PC-9 (cell line): Measurements from ENCODE around the gene MCTP1. TPM values are rescaled to one million over a fixed set of nuclear protein-coding genes. Genes with fewer than 3 reads are reported as not detected.

Source experiments
- BruUV-seq: library from RNA; stranded (reverse); fragments of 400-500 nt; replicated peaks from 2 replicates; lab custom pipeline; 2021; lab: Mats Ljungman, UMichigan
- CTCF ChIA-PET: fragments of 300-600 bp; sonication (Branson Sonifier 250); formaldehyde crosslinking; loops from one replicate; lab custom pipeline; 2022; ENCODE audit warnings: antibody characterized with exemption; lab: Charles Lee
- POLR2A ChIA-PET: fragments of 300-600 bp; sonication (Branson Sonifier 250); formaldehyde crosslinking; loops from one replicate; lab custom pipeline; 2022; ENCODE audit warnings: antibody characterized with exemption; ENCODE audit not compliant: unreplicated experiment; lab: Charles Lee
- DNase-seq, 2 experiments: peaks; one replicate each; pipeline versions ENCODE4 v3.0.0 to v3.0.0-alpha.2; 2015 to 2022; ENCODE audit warnings: mixed read lengths in 1 of 2
- H2AFZ ChIP-seq: fragments of 200-600 bp; sonication (generic); 2 replicates; pipeline ENCODE4 v1.8.1; 2017; ENCODE audit warnings: antibody characterized with exemption
- H3F3A ChIP-seq: fragments of 200-600 bp; sonication (generic); 2 replicates; pipeline ENCODE4 v1.8.1; 2017; ENCODE audit warnings: antibody characterized with exemption, mild to moderate bottlenecking, low read depth; ENCODE audit not compliant: insufficient read depth
- H3K27ac ChIP-seq: fragments of 200-600 bp; sonication (generic); 2 replicates; pipeline ENCODE4 v1.6.1; 2016; ENCODE audit warnings: mixed run types
- H3K27me3 ChIP-seq: fragments of 200-600 bp; sonication (generic); 2 replicates; pipeline ENCODE4 v1.6.1; 2016; ENCODE audit warnings: low read depth, mixed run types; ENCODE audit not compliant: insufficient read depth
- H3K36me3 ChIP-seq: fragments of 200-600 bp; sonication (generic); 2 replicates; pipeline ENCODE4 v1.6.1; 2016; ENCODE audit warnings: low read depth, mixed run types
- H3K4me1 ChIP-seq: fragments of 200-600 bp; sonication (generic); replicated peaks from 2 replicates; pipeline ENCODE4 v1.6.1; 2016; ENCODE audit warnings: mixed run types; ENCODE audit not compliant: insufficient read depth
- H3K4me2 ChIP-seq: fragments of 200-600 bp; sonication (generic); 2 replicates; pipeline ENCODE4 v1.6.1; 2017; ENCODE audit warnings: mixed run types
- H3K4me3 ChIP-seq: fragments of 200-600 bp; sonication (generic); 2 replicates; pipeline ENCODE4 v1.6.1; 2016; ENCODE audit warnings: mixed run types
- H3K79me2 ChIP-seq: fragments of 200-600 bp; sonication (generic); 2 replicates; pipeline ENCODE4 v1.6.1; 2017; ENCODE audit warnings: low read depth, mixed run types
- H3K9me2 ChIP-seq: fragments of 200-600 bp; sonication (generic); 2 replicates; pipeline ENCODE4 v1.8.1; 2017; ENCODE audit warnings: mild to moderate bottlenecking; ENCODE audit not compliant: insufficient read depth
- H3K9me3 ChIP-seq: fragments of 200-600 bp; sonication (generic); 2 replicates; pipeline ENCODE4 v1.8.1; 2016; ENCODE audit warnings: low read depth; ENCODE audit not compliant: insufficient read depth
- H4K20me1 ChIP-seq: fragments of 200-600 bp; sonication (generic); 2 replicates; pipeline ENCODE4 v1.8.1; 2017; ENCODE audit not compliant: insufficient read depth
- EZH2 ChIP-seq: fragments of 200-600 bp; sonication (generic); IDR thresholded peaks from 2 replicates; pipeline ENCODE4 v1.8.0; 2017; ENCODE audit warnings: antibody characterized with exemption, low read depth
- intact Hi-C: fragments of 100-400 bp; cut with micrococcal nuclease; formaldehyde crosslinking; loops from one replicate; pipeline ENCODE4 v1.10.0; 2022; ENCODE audit not compliant: unreplicated experiment
- total RNA-seq: library from RNA; stranded (reverse); gene quantifications from 2 replicates; pipeline ENCODE4 v1.2.3, GENCODE V29; 2021
- TF ChIP-seq, protein P1 (sequence below): fragments of 200-600 bp; sonication (generic); conservative IDR thresholded peaks from 2 replicates; pipeline ENCODE4 v1.6.1; 2017; ENCODE audit warnings: mixed run types, antibody characterized with exemption, mild to moderate bottlenecking, moderate library complexity

Gene MCTP1
- total RNA-seq, 1 experiment from 2014 or later = 3.9 TPM

DNA sequence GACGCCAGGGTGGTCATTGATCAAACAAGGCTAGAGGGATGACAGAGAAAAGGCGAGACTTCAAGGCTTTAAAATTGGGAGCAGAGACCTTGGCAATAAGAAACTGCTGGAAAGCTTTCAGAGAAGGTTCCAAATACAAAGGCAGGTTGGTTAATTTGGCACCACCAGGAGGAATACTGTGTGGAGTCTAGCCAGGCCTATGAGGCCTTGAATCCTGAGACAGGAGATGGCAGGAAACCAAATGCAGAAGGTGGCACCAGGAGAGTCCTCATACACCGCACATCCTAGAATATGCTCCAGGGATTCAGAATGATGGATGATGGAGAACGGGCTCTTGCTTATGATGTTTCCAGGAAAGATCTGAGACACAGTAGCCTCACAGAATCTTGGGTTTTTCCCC is 90.0 kb downstream of the MCTP1 start:
- POLR2A ChIA-PET = no interaction called here
- no peaks in the 10 kb centered on the region for H3K4me1 ChIP-seq
- H3K27ac ChIP-seq = no peak overlapping the region
- no peaks in the 10 kb centered on the region; the same call in 1 of the 2 replicates for H4K20me1 ChIP-seq
- H3K79me2 ChIP-seq = no peaks in the 10 kb centered on the region
- no peak for DNase-seq
- no peak overlapping the region for H2AFZ ChIP-seq
- no peaks in the 10 kb centered on the region for H3K9me3 ChIP-seq
- H3K4me3 ChIP-seq = no peak overlapping the region
- CTCF ChIA-PET = no interaction called here
- H3F3A ChIP-seq = no peaks in the 10 kb centered on the region
- BruUV-seq = no TSS peak
- intact Hi-C loops = no loop called here
- no peak overlapping the region for H3K4me2 ChIP-seq
- H3K27me3 ChIP-seq = no peaks in the 10 kb centered on the region
- no peaks in the 10 kb centered on the region for H3K36me3 ChIP-seq
- H3K9me2 ChIP-seq = no peaks in the 10 kb centered on the region
- no peak for TF ChIP-seq EZH2
- TF ChIP-seq, protein P1, sequence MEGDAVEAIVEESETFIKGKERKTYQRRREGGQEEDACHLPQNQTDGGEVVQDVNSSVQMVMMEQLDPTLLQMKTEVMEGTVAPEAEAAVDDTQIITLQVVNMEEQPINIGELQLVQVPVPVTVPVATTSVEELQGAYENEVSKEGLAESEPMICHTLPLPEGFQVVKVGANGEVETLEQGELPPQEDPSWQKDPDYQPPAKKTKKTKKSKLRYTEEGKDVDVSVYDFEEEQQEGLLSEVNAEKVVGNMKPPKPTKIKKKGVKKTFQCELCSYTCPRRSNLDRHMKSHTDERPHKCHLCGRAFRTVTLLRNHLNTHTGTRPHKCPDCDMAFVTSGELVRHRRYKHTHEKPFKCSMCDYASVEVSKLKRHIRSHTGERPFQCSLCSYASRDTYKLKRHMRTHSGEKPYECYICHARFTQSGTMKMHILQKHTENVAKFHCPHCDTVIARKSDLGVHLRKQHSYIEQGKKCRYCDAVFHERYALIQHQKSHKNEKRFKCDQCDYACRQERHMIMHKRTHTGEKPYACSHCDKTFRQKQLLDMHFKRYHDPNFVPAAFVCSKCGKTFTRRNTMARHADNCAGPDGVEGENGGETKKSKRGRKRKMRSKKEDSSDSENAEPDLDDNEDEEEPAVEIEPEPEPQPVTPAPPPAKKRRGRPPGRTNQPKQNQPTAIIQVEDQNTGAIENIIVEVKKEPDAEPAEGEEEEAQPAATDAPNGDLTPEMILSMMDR = no peak

DNA sequence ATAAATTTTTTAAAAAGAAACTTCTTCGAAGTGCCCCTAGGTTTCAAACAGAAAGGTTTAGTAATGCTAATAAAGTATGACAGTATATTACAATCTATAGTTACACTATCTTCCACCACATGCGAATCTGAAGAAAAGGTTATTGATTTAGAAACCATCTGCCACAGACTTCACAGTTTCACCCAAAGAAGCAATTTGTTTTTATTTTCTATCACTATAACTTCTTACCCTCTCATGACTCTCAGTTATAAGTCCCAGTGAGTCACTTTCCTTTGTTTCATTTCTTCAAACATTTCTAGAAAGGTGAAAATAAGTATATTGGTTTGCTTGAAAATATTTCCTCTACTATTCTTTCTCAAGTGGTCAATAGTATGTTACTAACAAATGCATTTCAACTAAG is 93.6 kb downstream of the MCTP1 start:
- Histone ChIP-seq H3K4me2 (no peak overlapping the region), H2AFZ (0 out of 2 replicates have a peak overlapping the region, but pooled peaks have one; percentile 17), H3K27ac (no peak overlapping the region), H4K20me1 (no peaks in the 10 kb centered on the region), H3K4me3 (no peak overlapping the region), H3K9me2 (no peaks in the 10 kb centered on the region), H3K79me2 (no peaks in the 10 kb centered on the region), H3K36me3 (no peaks in the 10 kb centered on the region), H3K4me1 (no peaks in the 10 kb centered on the region), H3K9me3 (no peaks in the 10 kb centered on the region), H3F3A (no peaks in the 10 kb centered on the region), H3K27me3 (no peaks in the 10 kb centered on the region)
- intact Hi-C loops = no loop called here
- TF ChIP-seq, protein P1 = no peak
- no peak for TF ChIP-seq EZH2
- ChIA-PET POLR2A (no interaction called here), CTCF (no interaction called here)
- DNase-seq = no peak
- BruUV-seq = no TSS peak

DNA sequence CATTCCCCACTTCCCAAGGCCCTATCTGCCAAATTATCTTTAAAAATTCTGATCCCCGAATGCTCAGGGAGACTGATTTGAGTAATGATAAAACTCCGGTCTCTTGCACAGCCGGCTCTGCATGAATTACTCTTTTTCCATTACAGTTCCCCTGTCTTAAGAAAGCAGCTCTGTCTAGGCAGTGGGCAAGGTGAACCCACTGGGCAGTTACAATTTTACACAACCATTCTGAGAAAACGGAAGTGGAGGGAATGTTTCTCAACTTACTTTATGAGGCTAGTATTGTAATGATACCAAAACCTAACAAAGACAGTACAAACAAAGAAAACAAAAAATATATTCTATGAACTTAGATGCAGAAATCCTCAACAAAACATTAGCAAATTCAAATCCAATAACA is 100.0 kb downstream of the MCTP1 start:
- H2AFZ ChIP-seq = no peak overlapping the region
- no peaks in the 10 kb centered on the region for H3K36me3 ChIP-seq
- no peak overlapping the region for H3K4me3 ChIP-seq
- DNase-seq = no peak
- POLR2A ChIA-PET = no interaction called here
- no peaks in the 10 kb centered on the region for H3K9me3 ChIP-seq
- H3K4me2 ChIP-seq = no peak overlapping the region
- intact Hi-C loops = no loop called here
- H3K4me1 ChIP-seq = no peaks in the 10 kb centered on the region
- no peaks in the 10 kb centered on the region for H3K9me2 ChIP-seq
- BruUV-seq = no TSS peak
- no peaks in the 10 kb centered on the region for H3K27me3 ChIP-seq
- CTCF ChIA-PET = no interaction called here
- H3K27ac ChIP-seq = no peak overlapping the region
- no peaks in the 10 kb centered on the region for H4K20me1 ChIP-seq
- H3K79me2 ChIP-seq = no peaks in the 10 kb centered on the region
- no peak for TF ChIP-seq EZH2
- TF ChIP-seq, protein P1 = no peak
- no peaks in the 10 kb centered on the region for H3F3A ChIP-seq
